GM23248 (cell line): ENCODE measurements around the gene WDR72. TPM values are rescaled to one million over a fixed set of nuclear protein-coding genes. Genes with fewer than 3 reads are reported as not detected.

Experiments
- DNase-seq: peaks from one replicate; pipeline ENCODE4 v3.0.0-alpha.2; 2015
- H2AFZ ChIP-seq: fragments of 200-600 bp; sonication (generic); 2 replicates; pipeline ENCODE4 v1.6.1; 2016; ENCODE audit warnings: antibody characterized with exemption
- H3F3A ChIP-seq: fragments of 200-600 bp; sonication (generic); 2 replicates; pipeline ENCODE4 v1.6.1; 2016; ENCODE audit warnings: mild to moderate bottlenecking, antibody characterized with exemption, mixed run types; ENCODE audit not compliant: insufficient read depth
- H3K27ac ChIP-seq: fragments of 200-600 bp; sonication (generic); 2 replicates; pipeline ENCODE4 v1.5.1; 2016; ENCODE audit warnings: mild to moderate bottlenecking
- H3K27me3 ChIP-seq: fragments of 200-600 bp; sonication (generic); replicated peaks from 2 replicates; pipeline ENCODE4 v1.6.1; 2016; ENCODE audit warnings: mild to moderate bottlenecking; ENCODE audit not compliant: insufficient read depth
- H3K36me3 ChIP-seq: fragments of 200-600 bp; sonication (generic); 2 replicates; pipeline ENCODE4 v1.6.1; 2016; ENCODE audit warnings: low read depth, mild to moderate bottlenecking
- H3K4me1 ChIP-seq: fragments of 200-600 bp; sonication (generic); 2 replicates; pipeline ENCODE4 v1.6.1; 2016; ENCODE audit warnings: mild to moderate bottlenecking; ENCODE audit not compliant: insufficient read depth
- H3K4me2 ChIP-seq: fragments of 200-600 bp; sonication (generic); one replicate; pipeline ENCODE4 v1.6.1; 2016; ENCODE audit warnings: mild to moderate bottlenecking; ENCODE audit not compliant: unreplicated experiment
- H3K4me3 ChIP-seq: fragments of 200-600 bp; sonication (generic); 2 replicates; pipeline ENCODE4 v1.5.1; 2016; ENCODE audit warnings: mild to moderate bottlenecking
- H3K79me2 ChIP-seq: fragments of 200-600 bp; sonication (generic); 2 replicates; pipeline ENCODE4 v1.6.1; 2016; ENCODE audit warnings: mild to moderate bottlenecking; ENCODE audit not compliant: insufficient read depth
- H3K9ac ChIP-seq: fragments of 200-600 bp; sonication (generic); 2 replicates; pipeline ENCODE4 v1.6.1; 2016; ENCODE audit warnings: mild to moderate bottlenecking
- H3K9me2 ChIP-seq: fragments of 200-600 bp; sonication (generic); 2 replicates; pipeline ENCODE4 v1.6.1; 2016; ENCODE audit warnings: mixed run types, mild to moderate bottlenecking, moderate library complexity; ENCODE audit not compliant: insufficient read depth
- H3K9me3 ChIP-seq: fragments of 200-600 bp; sonication (generic); one replicate; pipeline ENCODE4 v1.6.1; 2017; ENCODE audit warnings: low read depth
- H4K20me1 ChIP-seq: fragments of 200-600 bp; sonication (generic); 2 replicates; pipeline ENCODE4 v1.6.0; 2016; ENCODE audit not compliant: insufficient read depth
- EZH2 ChIP-seq: fragments of 200-600 bp; sonication (generic); IDR thresholded peaks from 2 replicates; pipeline ENCODE4 v1.6.1; 2018; ENCODE audit warnings: antibody characterized with exemption, mild to moderate bottlenecking; ENCODE audit not compliant: insufficient read depth, poor library complexity, severe bottlenecking
- EZH2phosphoT487 ChIP-seq: fragments of 200-600 bp; sonication (generic); IDR thresholded peaks from 2 replicates; pipeline ENCODE4 v1.6.1; 2018; ENCODE audit warnings: antibody characterized with exemption, moderate library complexity, mild to moderate bottlenecking, low read depth; ENCODE audit not compliant: insufficient read depth
- WGBS, 2 experiments: methylation state at CpG; one replicate each; pipeline ENCODE4 v1.1.6; 2015 to 2017; ENCODE audit warnings: low lambda C conversion rate in 2 of 2, low coverage in 1 of 2; ENCODE audit errors: missing lambda C conversion rate in 2 of 2; 5-methylcytosine and 5-hydroxymethylcytosine counted together
- in situ Hi-C: fragments of 300-500 bp; cut with MboI; formaldehyde crosslinking; loops from 2 replicates; pipeline ENCODE4 v1.15.0; 2020
- polyA plus RNA-seq: library from polyadenylated mRNA; unstranded; fragments of >200 nt; fragmentation: Nextera tagmentation; extraction: Ambion mirVana; gene quantifications from 2 replicates; pipeline ENCODE4 v1.2.1, GENCODE V29; 2016
- total RNA-seq: library from RNA; depleted of rRNA; stranded (reverse); fragments of >200 nt; shearing (Covaris generic); gene quantifications from 2 replicates; pipeline ENCODE4 v1.2.3, GENCODE V29; 2014

WDR72 gene
- total and polyA plus RNA-seq, 2 experiments from 2014 or later, result not detected

DNA sequence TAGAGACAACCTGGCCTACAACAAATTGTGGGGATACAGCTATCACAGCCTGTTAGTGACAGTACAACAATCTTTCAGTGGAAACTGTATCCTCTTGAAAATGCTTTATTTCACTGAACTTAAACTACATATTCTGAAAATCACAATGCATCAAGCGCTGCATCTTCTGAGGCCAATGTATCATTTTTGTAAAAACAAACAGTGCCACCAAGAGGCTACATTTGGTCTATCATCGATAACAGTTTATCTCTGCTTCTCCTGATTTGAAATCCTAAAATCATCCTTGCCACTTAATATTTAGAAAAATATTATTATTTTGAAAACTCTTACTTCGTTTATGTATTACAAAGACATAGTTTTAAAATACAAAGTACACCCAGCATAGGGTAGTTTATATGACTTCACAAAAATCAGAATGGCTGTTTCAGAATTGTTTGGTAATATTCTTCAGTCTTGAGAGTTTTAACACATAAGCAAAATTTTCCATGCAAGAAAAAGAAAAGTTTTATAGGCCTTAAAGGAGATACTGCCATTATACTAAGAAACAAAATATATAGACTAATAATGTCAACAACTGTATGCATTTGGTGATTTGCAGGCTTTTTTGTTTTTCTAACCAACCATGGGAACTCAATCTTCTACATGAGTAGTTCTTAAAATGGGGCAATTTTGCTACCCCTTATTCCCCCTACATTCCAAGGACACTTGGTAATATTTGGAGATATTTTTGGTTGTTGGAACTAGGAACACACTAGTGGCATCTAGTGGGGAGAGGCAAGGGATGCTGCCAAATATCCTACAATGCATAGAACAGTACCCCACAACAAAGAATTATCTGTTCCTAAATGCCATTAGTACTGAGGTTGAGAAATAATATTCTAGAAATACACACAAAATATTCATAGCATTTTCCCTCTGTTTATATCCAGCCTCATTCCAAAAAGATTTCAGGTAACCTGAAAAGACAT, 42.3 kb downstream of the WDR72 start:
- H3K27me3 ChIP-seq, result no peaks in the 10 kb centered on the region
- no peaks in the 10 kb centered on the region for H3K79me2 ChIP-seq
- H3K4me3 ChIP-seq, result no peak overlapping the region
- H3K27ac ChIP-seq, result no peak overlapping the region
- no peaks in the 10 kb centered on the region for H3K9me3 ChIP-seq
- H3K36me3 ChIP-seq, result no peaks in the 10 kb centered on the region
- TF ChIP-seq EZH2phosphoT487 (no peak), EZH2 (no peak)
- no peaks in the 10 kb centered on the region for H3K9me2 ChIP-seq
- peak; percentile 7 for DNase-seq
- H3K4me2 ChIP-seq, result no peak overlapping the region
- in situ Hi-C loops, result no loop called here
- H2AFZ ChIP-seq, result no peak overlapping the region
- no peak overlapping the region for H3K9ac ChIP-seq
- WGBS, 2 experiments, result 4 to 8% methylated on average over 3 of the region's 3 CpGs
- no peaks in the 10 kb centered on the region for H3F3A ChIP-seq
- no peaks in the 10 kb centered on the region for H3K4me1 ChIP-seq
- no peaks in the 10 kb centered on the region for H4K20me1 ChIP-seq

DNA sequence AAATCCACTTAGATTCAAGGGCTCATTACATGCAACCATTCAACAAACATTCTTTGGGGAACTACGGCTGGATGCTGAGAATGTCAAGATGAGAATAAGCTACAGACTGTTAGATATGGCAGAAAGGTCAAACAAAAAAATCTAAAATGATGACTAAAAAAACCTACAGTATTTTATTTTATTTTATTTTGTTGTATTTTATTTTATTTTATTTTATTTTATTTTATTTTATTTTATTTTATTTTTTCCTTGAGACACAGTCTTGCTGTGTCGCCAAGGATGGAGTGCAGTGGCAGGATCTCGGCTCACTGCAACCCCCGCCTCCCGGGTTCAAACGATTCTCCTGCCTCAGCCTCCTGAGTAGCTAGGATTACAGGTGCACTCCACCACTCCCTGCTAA, 46.2 kb downstream of the WDR72 start:
- no peak for DNase-seq
- H3K4me3 ChIP-seq, result no peak overlapping the region
- H3K79me2 ChIP-seq, result no peaks in the 10 kb centered on the region
- no peaks in the 10 kb centered on the region for H4K20me1 ChIP-seq
- H3K4me2 ChIP-seq, result no peak overlapping the region
- H3K9ac ChIP-seq, result no peak overlapping the region
- no peaks in the 10 kb centered on the region for H3K27me3 ChIP-seq
- 37 to 45% methylated on average over 6 of the region's 6 CpGs for WGBS, 2 experiments
- no peaks in the 10 kb centered on the region for H3K36me3 ChIP-seq
- H3K9me2 ChIP-seq, result no peaks in the 10 kb centered on the region
- no peaks in the 10 kb centered on the region for H3K4me1 ChIP-seq
- no peaks in the 10 kb centered on the region for H3F3A ChIP-seq
- H2AFZ ChIP-seq, result no peak overlapping the region
- TF ChIP-seq EZH2, result no peak
- TF ChIP-seq EZH2phosphoT487, result no peak
- H3K9me3 ChIP-seq, result no peaks in the 10 kb centered on the region
- in situ Hi-C loops, result no loop called here
- H3K27ac ChIP-seq, result no peak overlapping the region

DNA sequence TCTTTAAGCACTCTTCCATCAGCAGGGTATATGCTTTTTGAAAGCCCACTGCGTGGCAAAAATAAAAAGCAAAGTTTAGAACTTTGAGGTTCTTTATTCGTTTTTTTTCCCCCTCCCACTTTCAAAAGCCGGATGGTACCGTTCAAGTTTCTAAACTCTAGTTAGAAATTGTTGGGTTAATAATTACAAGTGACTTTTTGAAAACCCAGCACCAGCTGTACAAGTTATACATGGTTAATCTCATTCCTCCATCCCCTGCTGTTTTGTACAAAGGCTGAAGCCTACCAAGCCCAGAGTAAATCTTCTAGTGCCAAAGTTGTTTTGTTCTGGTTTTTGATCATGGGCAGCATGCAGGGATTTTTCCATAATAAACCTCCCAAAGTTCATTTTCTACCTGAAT, 48.6 kb downstream of the WDR72 start:
- DNase-seq, result no peak
- Histone ChIP-seq H2AFZ (no peak overlapping the region), H3K4me1 (no peaks in the 10 kb centered on the region), H3F3A (no peaks in the 10 kb centered on the region), H3K9me2 (no peaks in the 10 kb centered on the region), H3K9ac (no peak overlapping the region), H3K79me2 (no peaks in the 10 kb centered on the region), H4K20me1 (no peaks in the 10 kb centered on the region), H3K9me3 (no peaks in the 10 kb centered on the region), H3K27me3 (no peaks in the 10 kb centered on the region), H3K4me3 (no peak overlapping the region), H3K27ac (no peak overlapping the region), H3K36me3 (no peaks in the 10 kb centered on the region), H3K4me2 (no peak overlapping the region)
- WGBS, 2 experiments, result 2 to 4% methylated on average over 4 of the region's 4 CpGs
- TF ChIP-seq EZH2 (no peak), EZH2phosphoT487 (no peak)
- in situ Hi-C loops, result no loop called here

DNA sequence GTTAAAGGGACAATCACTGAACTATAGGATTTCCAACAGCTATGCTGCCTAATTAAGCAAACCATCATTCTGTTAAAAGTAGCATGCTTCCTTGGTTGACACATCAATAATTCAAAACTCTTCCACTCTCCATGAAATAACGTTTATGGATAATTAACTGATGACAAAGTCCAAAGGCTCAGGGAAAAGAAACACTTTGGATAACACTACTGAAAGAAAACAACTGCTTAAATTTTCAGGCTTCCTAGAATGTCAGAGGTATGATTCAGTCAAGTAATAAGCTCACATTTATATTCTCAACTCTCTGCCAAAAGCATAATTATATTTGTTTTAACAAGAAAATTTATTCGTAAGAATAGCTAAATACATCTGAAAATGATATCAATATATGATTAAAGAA, 49.6 kb downstream of the WDR72 start:
- Histone ChIP-seq H3K4me1 (no peaks in the 10 kb centered on the region), H3F3A (no peaks in the 10 kb centered on the region), H3K79me2 (no peaks in the 10 kb centered on the region), H3K4me3 (no peak overlapping the region), H3K27me3 (no peaks in the 10 kb centered on the region), H3K36me3 (no peaks in the 10 kb centered on the region), H3K9ac (no peak overlapping the region), H2AFZ (no peak overlapping the region), H3K27ac (no peak overlapping the region), H3K4me2 (no peak overlapping the region), H3K9me3 (no peaks in the 10 kb centered on the region), H3K9me2 (no peaks in the 10 kb centered on the region), H4K20me1 (no peaks in the 10 kb centered on the region)
- in situ Hi-C loops, result no loop called here
- DNase-seq, result no peak
- TF ChIP-seq EZH2phosphoT487 (no peak), EZH2 (no peak)
- 4 to 6% methylated on average over 2 of the region's 2 CpGs for WGBS, 2 experiments
